ENCODE data around the gene KANK2. TPM values are rescaled to one million over a fixed set of nuclear protein-coding genes. Genes with fewer than 3 reads are reported as not detected.

Gene KANK2
- polyA plus RNA-seq, 1 of the 3 experiments (the other 2 are of a cell fraction): 92.4 TPM

DNA sequence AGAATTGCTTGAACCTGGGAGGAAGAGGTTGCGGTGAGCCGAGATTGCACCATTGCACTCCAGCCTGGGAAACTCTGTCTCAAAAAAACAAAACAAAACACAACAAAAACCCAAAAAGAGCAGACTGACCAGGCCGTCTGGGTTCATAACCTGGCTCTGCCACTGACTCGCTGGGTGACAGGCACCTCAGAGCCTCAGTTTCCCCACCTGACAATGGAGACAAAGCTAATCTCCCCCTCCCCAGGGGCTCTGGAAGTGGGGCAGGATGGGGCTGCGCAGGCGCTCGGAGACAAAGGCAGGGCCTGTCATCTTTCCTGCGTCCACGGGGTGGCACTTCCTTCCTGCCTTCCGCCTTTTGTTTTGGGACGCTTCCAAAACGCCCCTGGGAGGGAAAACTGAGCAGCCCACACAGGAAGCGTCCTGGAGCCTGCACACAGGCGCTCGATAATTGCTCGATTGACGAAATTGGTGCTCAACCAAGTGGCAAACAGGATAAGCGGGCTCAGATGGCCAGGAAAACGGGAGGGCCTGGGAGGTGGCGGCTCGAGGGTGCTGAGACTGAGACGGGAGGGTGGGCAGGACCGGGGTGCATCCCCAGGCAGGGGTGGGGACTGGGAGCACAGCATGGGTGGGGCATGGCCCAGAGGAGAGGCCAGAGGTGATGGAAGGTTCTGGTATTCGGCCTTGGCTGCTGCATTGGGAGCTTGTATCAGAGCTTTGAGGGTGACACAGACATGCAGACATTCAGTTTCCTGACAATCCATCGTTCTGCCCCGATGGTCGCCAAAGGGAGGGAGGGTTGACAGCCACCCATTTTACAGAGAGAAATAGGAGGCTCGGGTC lies 59.6 kb downstream of the KANK2 start:
- Histone ChIP-seq H3K27ac (ENCODE audit: low read depth in 2 of 2, low read length in 1 of 2) (peak overlapping the region; percentile 83 to 86), H3K9ac (peak overlapping the region; percentile 29; the same call in 1 of the 2 replicates), H3K36me3 (replicated peaks in 1 of 2; ENCODE audit: control insufficient read depth in 1 of 2, insufficient read depth in 2 of 2, low read length in 1 of 2) (no peaks in the 10 kb centered on the region), H3K9me3 (no peaks in the 10 kb centered on the region), H3K4me2 (peak overlapping the region; percentile 82), H3F3A (replicated peaks; ENCODE audit: insufficient read depth) (peaks cover 24% of the 10 kb centered on the region), H3K27me3 (ENCODE audit: insufficient read depth) (no peaks in the 10 kb centered on the region), H3K9me2 (no peaks in the 10 kb centered on the region), H4K20me1 (ENCODE audit: insufficient read depth) (no peaks in the 10 kb centered on the region), H3K4me1 (ENCODE audit: control insufficient read depth in 1 of 2, insufficient read depth in 2 of 2, low read depth in 1 of 2, low read length in 1 of 2) (peaks cover 20 to 27% of the 10 kb centered on the region in 2 experiments; a peak in 3 of 4 replicates), H3K79me2 (ENCODE audit: insufficient read depth) (no peaks in the 10 kb centered on the region), H3K4me3 (ENCODE audit: low read depth in 2 of 2, low read length in 1 of 2) (peak overlapping the region; percentile 22 to 45), H2AFZ (ENCODE audit: low read depth) (peak overlapping the region; percentile 73)
- peak; percentile 90 for DNase-seq
- POLR2A ChIA-PET: interaction anchor here (1.9 kb wide), 1 partner anchor 60 kb away, joined by 4 read pairs; the partner anchor contains the start of gene KANK2
- CTCF ChIA-PET: interaction anchor here (0.6 to 6.6 kb wide), 25 partner anchors 8 to 1833 kb away, joined by 3 to 64 read pairs (median 3); partner anchors contain the start of genes ANGPTL8, KANK2 and SPC24
- WGBS (ENCODE audit: low lambda C conversion rate): 10% methylated on average over 15 of the region's 28 CpGs
- TF ChIP-seq TCF12 (IDR thresholded peaks at IDR 0.05) (peak; percentile 37; the same call in 1 of the 2 replicates), SIN3A (IDR thresholded peaks at IDR 0.05; ENCODE audit: borderline replicate concordance, low read depth, low read length) (no peak), MEF2A (IDR thresholded peaks at IDR 0.05; ENCODE audit: borderline replicate concordance, low read depth) (no peak), POLR2AphosphoS5 (IDR thresholded peaks at IDR 0.05; ENCODE audit: low read depth, low read length) (no peak), FOSL2 (IDR thresholded peaks at IDR 0.05; ENCODE audit: borderline replicate concordance, low read depth) (no peak), YY1 (IDR thresholded peaks at IDR 0.05; ENCODE audit: low read depth) (no peak), RXRA (IDR thresholded peaks at IDR 0.05; ENCODE audit: borderline replicate concordance, low read depth) (no peak), NFIC (IDR thresholded peaks at IDR 0.05; ENCODE audit: borderline replicate concordance) (peak; percentile 97), RAD21 (IDR thresholded peaks at IDR 0.05; ENCODE audit: low read length) (peak; percentile 88), FOXJ3 (CRISPR knock-in tag; IDR thresholded peaks at IDR 0.05) (no peak), TEAD4 (IDR thresholded peaks at IDR 0.05; ENCODE audit: borderline replicate concordance, insufficient read depth) (no peak), GATA2 (CRISPR knock-in tag; IDR thresholded peaks at IDR 0.05) (no peak), GABPA (IDR thresholded peaks at IDR 0.05; ENCODE audit: low read depth) (no peak), JUND (IDR thresholded peaks at IDR 0.05) (no peak), RCOR1 (IDR thresholded peaks at IDR 0.05; ENCODE audit: low read length) (peak; percentile 42; the same call in 1 of the 2 replicates), MAX (IDR thresholded peaks at IDR 0.05; ENCODE audit: low read depth) (peak; percentile 65; the same call in 1 of the 2 replicates), EP300 (IDR thresholded peaks at IDR 0.05; ENCODE audit: borderline replicate concordance in 1 of 2, low read depth in 1 of 2, low read length in 1 of 2) (no peak; a peak in 1 of 4 replicates), CHD2 (IDR thresholded peaks at IDR 0.05; ENCODE audit: low read length, partially characterized antibody) (peak; percentile 41), NRF1 (IDR thresholded peaks at IDR 0.05; ENCODE audit: low read depth, low read length) (peak; percentile 81), SMC3 (IDR thresholded peaks at IDR 0.05; ENCODE audit: low read depth, low read length) (peak; percentile 88)
- TF ChIP-seq, protein P1, sequence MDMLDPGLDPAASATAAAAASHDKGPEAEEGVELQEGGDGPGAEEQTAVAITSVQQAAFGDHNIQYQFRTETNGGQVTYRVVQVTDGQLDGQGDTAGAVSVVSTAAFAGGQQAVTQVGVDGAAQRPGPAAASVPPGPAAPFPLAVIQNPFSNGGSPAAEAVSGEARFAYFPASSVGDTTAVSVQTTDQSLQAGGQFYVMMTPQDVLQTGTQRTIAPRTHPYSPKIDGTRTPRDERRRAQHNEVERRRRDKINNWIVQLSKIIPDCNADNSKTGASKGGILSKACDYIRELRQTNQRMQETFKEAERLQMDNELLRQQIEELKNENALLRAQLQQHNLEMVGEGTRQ (IDR thresholded peaks at IDR 0.05; ENCODE audit: borderline replicate concordance, low read depth, low read length): no peak
- TF ChIP-seq, protein P2, sequence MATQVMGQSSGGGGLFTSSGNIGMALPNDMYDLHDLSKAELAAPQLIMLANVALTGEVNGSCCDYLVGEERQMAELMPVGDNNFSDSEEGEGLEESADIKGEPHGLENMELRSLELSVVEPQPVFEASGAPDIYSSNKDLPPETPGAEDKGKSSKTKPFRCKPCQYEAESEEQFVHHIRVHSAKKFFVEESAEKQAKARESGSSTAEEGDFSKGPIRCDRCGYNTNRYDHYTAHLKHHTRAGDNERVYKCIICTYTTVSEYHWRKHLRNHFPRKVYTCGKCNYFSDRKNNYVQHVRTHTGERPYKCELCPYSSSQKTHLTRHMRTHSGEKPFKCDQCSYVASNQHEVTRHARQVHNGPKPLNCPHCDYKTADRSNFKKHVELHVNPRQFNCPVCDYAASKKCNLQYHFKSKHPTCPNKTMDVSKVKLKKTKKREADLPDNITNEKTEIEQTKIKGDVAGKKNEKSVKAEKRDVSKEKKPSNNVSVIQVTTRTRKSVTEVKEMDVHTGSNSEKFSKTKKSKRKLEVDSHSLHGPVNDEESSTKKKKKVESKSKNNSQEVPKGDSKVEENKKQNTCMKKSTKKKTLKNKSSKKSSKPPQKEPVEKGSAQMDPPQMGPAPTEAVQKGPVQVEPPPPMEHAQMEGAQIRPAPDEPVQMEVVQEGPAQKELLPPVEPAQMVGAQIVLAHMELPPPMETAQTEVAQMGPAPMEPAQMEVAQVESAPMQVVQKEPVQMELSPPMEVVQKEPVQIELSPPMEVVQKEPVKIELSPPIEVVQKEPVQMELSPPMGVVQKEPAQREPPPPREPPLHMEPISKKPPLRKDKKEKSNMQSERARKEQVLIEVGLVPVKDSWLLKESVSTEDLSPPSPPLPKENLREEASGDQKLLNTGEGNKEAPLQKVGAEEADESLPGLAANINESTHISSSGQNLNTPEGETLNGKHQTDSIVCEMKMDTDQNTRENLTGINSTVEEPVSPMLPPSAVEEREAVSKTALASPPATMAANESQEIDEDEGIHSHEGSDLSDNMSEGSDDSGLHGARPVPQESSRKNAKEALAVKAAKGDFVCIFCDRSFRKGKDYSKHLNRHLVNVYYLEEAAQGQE (IDR thresholded peaks at IDR 0.05; ENCODE audit: low read depth, low read length): no peak
- TF ChIP-seq, protein P3, sequence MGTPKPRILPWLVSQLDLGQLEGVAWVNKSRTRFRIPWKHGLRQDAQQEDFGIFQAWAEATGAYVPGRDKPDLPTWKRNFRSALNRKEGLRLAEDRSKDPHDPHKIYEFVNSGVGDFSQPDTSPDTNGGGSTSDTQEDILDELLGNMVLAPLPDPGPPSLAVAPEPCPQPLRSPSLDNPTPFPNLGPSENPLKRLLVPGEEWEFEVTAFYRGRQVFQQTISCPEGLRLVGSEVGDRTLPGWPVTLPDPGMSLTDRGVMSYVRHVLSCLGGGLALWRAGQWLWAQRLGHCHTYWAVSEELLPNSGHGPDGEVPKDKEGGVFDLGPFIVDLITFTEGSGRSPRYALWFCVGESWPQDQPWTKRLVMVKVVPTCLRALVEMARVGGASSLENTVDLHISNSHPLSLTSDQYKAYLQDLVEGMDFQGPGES (IDR thresholded peaks at IDR 0.05; ENCODE audit: low read depth, low read length): no peak
- TF ChIP-seq, protein P4, sequence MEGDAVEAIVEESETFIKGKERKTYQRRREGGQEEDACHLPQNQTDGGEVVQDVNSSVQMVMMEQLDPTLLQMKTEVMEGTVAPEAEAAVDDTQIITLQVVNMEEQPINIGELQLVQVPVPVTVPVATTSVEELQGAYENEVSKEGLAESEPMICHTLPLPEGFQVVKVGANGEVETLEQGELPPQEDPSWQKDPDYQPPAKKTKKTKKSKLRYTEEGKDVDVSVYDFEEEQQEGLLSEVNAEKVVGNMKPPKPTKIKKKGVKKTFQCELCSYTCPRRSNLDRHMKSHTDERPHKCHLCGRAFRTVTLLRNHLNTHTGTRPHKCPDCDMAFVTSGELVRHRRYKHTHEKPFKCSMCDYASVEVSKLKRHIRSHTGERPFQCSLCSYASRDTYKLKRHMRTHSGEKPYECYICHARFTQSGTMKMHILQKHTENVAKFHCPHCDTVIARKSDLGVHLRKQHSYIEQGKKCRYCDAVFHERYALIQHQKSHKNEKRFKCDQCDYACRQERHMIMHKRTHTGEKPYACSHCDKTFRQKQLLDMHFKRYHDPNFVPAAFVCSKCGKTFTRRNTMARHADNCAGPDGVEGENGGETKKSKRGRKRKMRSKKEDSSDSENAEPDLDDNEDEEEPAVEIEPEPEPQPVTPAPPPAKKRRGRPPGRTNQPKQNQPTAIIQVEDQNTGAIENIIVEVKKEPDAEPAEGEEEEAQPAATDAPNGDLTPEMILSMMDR (IDR thresholded peaks at IDR 0.05): peak; percentile 75

Data from SK-N-SH (cell line).